ENCODE measurements around the gene NFIC.

NFIC gene

GRCh38 chr19:3475449-3475848 is 109.1 kb downstream of the NFIC start:
- peaks cover 8 to 45% (median 26%) of the 10 kb centered on the region in 10 experiments; a peak in 18 of 20 replicates for H3K4me1 ChIP-seq
- H3K9ac ChIP-seq, result no peak overlapping the region
- H3K9me3 ChIP-seq (replicated peaks in 1 of 11), result 0 out of 22 replicates have a peak, but pooled peaks cover 0 to 5% (median 0%) of the 10 kb centered on the region in 11 experiments
- no peak for TF ChIP-seq Cebpa-rat (IDR thresholded peaks at IDR 0.05)
- H3K4me3 ChIP-seq, result no peak overlapping the region
- H3K4me2 ChIP-seq, result no peak overlapping the region
- H4K20me1 ChIP-seq, result peaks cover 0 to 28% (median 6%) of the 10 kb centered on the region in 11 experiments; a peak in 10 of 22 replicates
- peaks cover 0 to 1% (median 0%) of the 10 kb centered on the region in 11 experiments; a peak in 1 of 22 replicates for H3K27me3 ChIP-seq
- H3K27ac ChIP-seq, result no peak overlapping the region
- peaks cover 0 to 26% (median 10%) of the 10 kb centered on the region in 11 experiments; a peak in 9 of 22 replicates for H3K36me3 ChIP-seq

DNA sequence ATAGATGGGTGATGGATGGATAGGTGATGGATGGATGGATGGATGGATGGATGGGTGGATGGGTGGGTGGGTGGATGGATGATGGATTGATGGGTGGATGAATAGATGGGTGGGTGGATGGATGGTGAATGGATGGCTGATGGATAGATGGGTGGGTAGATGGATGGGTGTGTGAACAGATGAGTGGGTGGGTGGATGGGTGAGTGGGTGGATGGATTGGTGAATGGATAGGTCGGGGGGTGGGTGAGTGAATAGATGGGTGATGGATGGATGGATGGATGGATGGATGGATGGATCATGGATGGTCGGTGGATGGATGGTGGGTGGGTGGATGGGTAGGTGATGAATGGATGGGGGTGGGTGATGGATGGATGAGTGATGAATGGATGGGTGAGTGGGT is 110.4 kb downstream of the NFIC start:
- Histone ChIP-seq H4K20me1 (peaks cover 0 to 20% (median 5%) of the 10 kb centered on the region in 11 experiments; a peak in 6 of 22 replicates), H3K36me3 (peaks cover 0 to 26% (median 10%) of the 10 kb centered on the region in 11 experiments; a peak in 9 of 22 replicates), H3K27ac (no peak overlapping the region), H3K27me3 (peaks cover 0 to 9% (median 0%) of the 10 kb centered on the region in 11 experiments; a peak in 2 of 22 replicates), H3K9me3 (replicated peaks in 1 of 11) (0 out of 22 replicates have a peak, but pooled peaks cover 0 to 5% (median 0%) of the 10 kb centered on the region in 11 experiments), H3K4me3 (no peak overlapping the region), H3K9ac (no peak overlapping the region), H3K4me2 (no peak overlapping the region), H3K4me1 (peaks cover 14 to 52% (median 38%) of the 10 kb centered on the region in 10 experiments; a peak in 18 of 20 replicates)
- no peak for TF ChIP-seq Cebpa-rat (IDR thresholded peaks at IDR 0.05)

DNA sequence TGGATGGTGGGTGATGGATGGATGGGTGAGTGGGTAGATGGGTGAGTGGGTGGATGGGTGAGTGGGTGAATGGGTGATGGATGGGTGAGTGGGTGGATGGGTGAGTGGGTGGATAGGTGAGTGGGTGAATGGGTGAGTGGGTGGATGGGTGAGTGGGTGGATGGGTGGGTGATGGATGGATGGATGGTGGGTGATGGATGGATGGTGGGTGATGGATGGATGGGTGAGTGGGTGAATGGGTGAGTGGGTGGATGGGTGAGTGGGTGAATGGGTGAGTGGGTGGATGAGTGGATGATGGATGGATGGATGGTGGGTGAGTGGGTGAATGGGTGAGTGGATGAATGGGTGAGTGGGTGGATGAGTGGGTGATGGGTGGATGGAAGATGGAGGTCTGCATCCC is 111.1 kb downstream of the NFIC start:
- peaks cover 0 to 14% (median 4%) of the 10 kb centered on the region in 11 experiments; a peak in 5 of 22 replicates for H4K20me1 ChIP-seq
- H3K27ac ChIP-seq, result peak overlapping the region in 8 of 11 experiments; percentile 78 to 88 (median 85); a peak in 14 of 22 replicates
- peak overlapping the region in 4 of 10 experiments; percentile 43 to 62 (median 50); a peak in 3 of 20 replicates for H3K4me3 ChIP-seq
- H3K36me3 ChIP-seq, result peaks cover 0 to 26% (median 10%) of the 10 kb centered on the region in 11 experiments; a peak in 9 of 22 replicates
- H3K9me3 ChIP-seq (replicated peaks in 1 of 11), result 0 out of 22 replicates have a peak, but pooled peaks cover 0 to 5% (median 0%) of the 10 kb centered on the region in 11 experiments
- H3K9ac ChIP-seq, result peak overlapping the region in 6 of 11 experiments; percentile 70 to 80 (median 76); a peak in 11 of 22 replicates
- no peak for TF ChIP-seq Cebpa-rat (IDR thresholded peaks at IDR 0.05)
- peaks cover 0 to 9% (median 0%) of the 10 kb centered on the region in 11 experiments; a peak in 2 of 22 replicates for H3K27me3 ChIP-seq
- H3K4me1 ChIP-seq, result peaks cover 14 to 48% (median 41%) of the 10 kb centered on the region in 10 experiments; a peak in 18 of 20 replicates
- H3K4me2 ChIP-seq, result peak overlapping the region in 9 of 11 experiments; percentile 59 to 96 (median 88); a peak in 16 of 22 replicates

- peak overlapping the region in 9 of 11 experiments; percentile 12 to 88 (median 84); a peak in 18 of 22 replicates for H3K27ac ChIP-seq
- H3K4me1 ChIP-seq, result peaks cover 14 to 48% (median 40%) of the 10 kb centered on the region in 10 experiments; a peak in 18 of 20 replicates
- peaks cover 0 to 9% (median 0%) of the 10 kb centered on the region in 11 experiments; a peak in 2 of 22 replicates for H3K27me3 ChIP-seq
- peak overlapping the region in 7 of 10 experiments; percentile 43 to 66 (median 53); a peak in 14 of 20 replicates for H3K4me3 ChIP-seq
- TF ChIP-seq Cebpa-rat (IDR thresholded peaks at IDR 0.05), result no peak
- peaks cover 0 to 26% (median 10%) of the 10 kb centered on the region in 11 experiments; a peak in 9 of 22 replicates for H3K36me3 ChIP-seq
- H3K9ac ChIP-seq, result peak overlapping the region in 8 of 11 experiments; percentile 70 to 80 (median 76); a peak in 17 of 22 replicates
- H3K9me3 ChIP-seq (replicated peaks in 1 of 11), result 0 out of 22 replicates have a peak, but pooled peaks cover 0 to 5% (median 0%) of the 10 kb centered on the region in 11 experiments
- H4K20me1 ChIP-seq, result peaks cover 0 to 10% (median 0%) of the 10 kb centered on the region in 11 experiments; a peak in 4 of 22 replicates
- peak overlapping the region in 10 of 11 experiments; percentile 59 to 96 (median 83); a peak in 19 of 22 replicates for H3K4me2 ChIP-seq
Observed at GRCh38 chr19:3477951-3478350, 111.6 kb downstream of the NFIC start.

- Histone ChIP-seq H3K9me3 (replicated peaks in 1 of 11) (0 out of 22 replicates have a peak, but pooled peaks cover 0 to 5% (median 0%) of the 10 kb centered on the region in 11 experiments), H3K36me3 (peaks cover 0 to 26% (median 10%) of the 10 kb centered on the region in 11 experiments; a peak in 9 of 22 replicates), H3K27ac (peak overlapping the region in 9 of 11 experiments; percentile 53 to 88 (median 84); a peak in 18 of 22 replicates), H3K9ac (peak overlapping the region in 9 of 11 experiments; percentile 48 to 80 (median 75); a peak in 17 of 22 replicates), H3K4me2 (peak overlapping the region; percentile 59 to 96 (median 79)), H3K4me1 (peaks cover 14 to 47% (median 40%) of the 10 kb centered on the region in 10 experiments; a peak in 18 of 20 replicates), H3K4me3 (peak overlapping the region in 9 of 10 experiments; percentile 29 to 66 (median 56); a peak in 17 of 20 replicates), H3K27me3 (peaks cover 0 to 9% (median 0%) of the 10 kb centered on the region in 11 experiments; a peak in 2 of 22 replicates), H4K20me1 (peaks cover 0 to 9% (median 0%) of the 10 kb centered on the region in 11 experiments; a peak in 3 of 22 replicates)
- no peak for TF ChIP-seq Cebpa-rat (IDR thresholded peaks at IDR 0.05)
Observed at GRCh38 chr19:3478409-3479176, 112.2 kb downstream of the NFIC start.

GRCh38 chr19:3479177-3479833 is 112.9 kb downstream of the NFIC start:
- Histone ChIP-seq H3K9ac (peak overlapping the region in 9 of 11 experiments; percentile 48 to 80 (median 75); a peak in 17 of 22 replicates), H3K4me2 (peak overlapping the region; percentile 59 to 96 (median 85); a peak in 20 of 22 replicates), H3K4me1 (peaks cover 8 to 42% (median 34%) of the 10 kb centered on the region in 10 experiments; a peak in 18 of 20 replicates), H3K36me3 (peaks cover 0 to 20% (median 10%) of the 10 kb centered on the region in 11 experiments; a peak in 9 of 22 replicates), H3K4me3 (peak overlapping the region in 9 of 10 experiments; percentile 29 to 66 (median 56); a peak in 17 of 20 replicates), H3K27ac (peak overlapping the region in 9 of 11 experiments; percentile 53 to 88 (median 84); a peak in 17 of 22 replicates), H3K9me3 (replicated peaks in 1 of 11) (0 out of 22 replicates have a peak, but pooled peaks cover 0 to 5% (median 0%) of the 10 kb centered on the region in 11 experiments), H4K20me1 (peaks cover 0 to 3% (median 0%) of the 10 kb centered on the region in 11 experiments; a peak in 2 of 22 replicates), H3K27me3 (peaks cover 0 to 9% (median 0%) of the 10 kb centered on the region in 11 experiments; a peak in 2 of 22 replicates)
- no peak for TF ChIP-seq Cebpa-rat (IDR thresholded peaks at IDR 0.05)

DNA sequence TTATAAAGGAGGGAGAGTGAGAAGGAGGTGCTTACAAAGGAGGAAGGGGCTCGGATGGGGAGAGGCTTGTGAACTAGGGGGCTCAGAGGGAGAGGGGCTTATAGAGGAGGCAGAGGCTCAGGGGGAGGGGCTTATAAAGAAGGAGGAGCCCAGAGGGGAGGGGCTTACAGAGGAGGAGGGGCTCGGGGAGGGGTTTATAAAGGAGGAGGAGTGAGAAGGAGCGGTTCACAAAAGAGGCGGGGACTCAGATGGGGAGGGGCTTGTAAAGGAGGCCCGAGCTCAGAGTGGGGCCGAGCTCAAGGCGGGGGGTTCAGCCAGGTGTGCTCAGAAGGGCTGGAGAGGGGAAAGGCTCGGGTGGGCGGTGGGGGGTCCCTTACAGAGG is 113.4 kb downstream of the NFIC start:
- no peaks in the 10 kb centered on the region for H4K20me1 ChIP-seq
- 0 out of 22 replicates have a peak, but pooled peaks cover 0 to 5% (median 0%) of the 10 kb centered on the region in 11 experiments for H3K9me3 ChIP-seq (replicated peaks in 1 of 11)
- H3K27me3 ChIP-seq, result peaks cover 0 to 9% (median 0%) of the 10 kb centered on the region in 11 experiments; a peak in 2 of 22 replicates
- peaks cover 0 to 14% (median 4%) of the 10 kb centered on the region in 11 experiments; a peak in 7 of 22 replicates for H3K36me3 ChIP-seq
- H3K9ac ChIP-seq, result peak overlapping the region in 7 of 11 experiments; percentile 36 to 80 (median 64); a peak in 12 of 22 replicates
- no peak for TF ChIP-seq Cebpa-rat (IDR thresholded peaks at IDR 0.05)
- peak overlapping the region in 8 of 11 experiments; percentile 51 to 88 (median 84); a peak in 14 of 22 replicates for H3K27ac ChIP-seq
- H3K4me1 ChIP-seq, result peaks cover 8 to 39% (median 34%) of the 10 kb centered on the region in 10 experiments; a peak in 18 of 20 replicates
- peak overlapping the region; percentile 68 to 92 (median 85); a peak in 19 of 22 replicates for H3K4me2 ChIP-seq
- peak overlapping the region in 8 of 10 experiments; percentile 37 to 66 (median 56); a peak in 12 of 20 replicates for H3K4me3 ChIP-seq

Measured in BLaER1 treated with 17β-estradiol and CSF1 and Interleukin-3, amounts not matched to agents 10 nM and 100 nM (cell line).